HK-2 (cell line): Measurements from ENCODE around the gene KIF6.
A peak's percentile ranks its signal among the peaks of the same experiment; 100 is the strongest.

Experiments used
- DNase-seq: peaks from one replicate; pipeline ENCODE4 v3.0.0-alpha.2; 2018; ENCODE audit not compliant: unreplicated experiment

The KIF6 gene

GRCh38 chr6:39319621-39320362, 405.4 kb downstream of the KIF6 start:
- DNase-seq: no peak

DNA sequence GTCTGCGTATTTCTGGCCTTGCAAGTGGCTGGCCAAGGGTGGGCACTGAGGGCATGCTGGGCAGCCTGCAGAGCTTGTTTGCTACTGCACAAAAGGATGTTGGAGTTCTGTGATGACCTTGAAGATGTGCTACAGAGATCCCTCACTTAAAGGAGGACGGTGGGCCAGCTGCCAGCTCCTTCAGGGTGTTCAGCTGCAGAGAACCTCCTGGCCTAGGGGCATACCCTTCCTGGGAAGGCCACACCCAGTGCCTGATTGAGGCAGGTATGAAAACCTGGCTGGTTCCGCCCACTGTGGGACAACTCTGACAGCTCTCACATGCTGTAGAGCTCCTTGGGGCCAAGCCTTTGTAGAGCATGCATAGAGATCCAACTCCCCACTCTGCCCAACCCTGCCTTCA, 408.0 kb downstream of the KIF6 start:
- no peak for DNase-seq

DNA sequence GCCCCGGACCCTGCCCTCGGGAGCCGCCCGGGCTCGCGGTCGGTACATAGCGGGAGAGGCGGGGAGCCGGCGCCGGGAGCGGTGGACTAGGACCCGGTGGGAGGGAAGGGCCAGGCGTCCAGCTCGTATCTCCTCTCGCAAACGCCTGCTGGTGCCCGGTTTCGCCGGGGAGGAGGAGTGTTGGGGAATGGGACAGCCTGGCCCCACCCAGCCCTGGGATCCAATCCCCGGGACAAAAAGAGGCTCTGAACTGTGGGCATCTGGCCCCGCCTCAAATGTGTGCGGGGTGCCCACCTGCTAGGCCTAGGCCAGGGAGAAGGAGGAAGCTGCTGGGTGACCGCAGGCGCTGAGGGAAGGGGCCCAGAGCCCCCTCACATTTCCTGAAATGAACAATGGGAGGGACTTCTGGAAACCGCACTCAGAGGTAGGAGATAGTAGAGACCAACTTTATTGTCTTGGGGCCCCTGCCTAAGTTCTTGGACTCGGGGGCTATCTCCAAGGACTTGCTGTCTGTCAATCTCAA, 410.9 kb downstream of the KIF6 start, which contains the start of gene KCNK17:
KCNK17 (minus strand) TSS at position 147 of the 523 bp plus-strand sequence; CDS start at position 48, 99 bp downstream.
- DNase-seq: no peak

DNA sequence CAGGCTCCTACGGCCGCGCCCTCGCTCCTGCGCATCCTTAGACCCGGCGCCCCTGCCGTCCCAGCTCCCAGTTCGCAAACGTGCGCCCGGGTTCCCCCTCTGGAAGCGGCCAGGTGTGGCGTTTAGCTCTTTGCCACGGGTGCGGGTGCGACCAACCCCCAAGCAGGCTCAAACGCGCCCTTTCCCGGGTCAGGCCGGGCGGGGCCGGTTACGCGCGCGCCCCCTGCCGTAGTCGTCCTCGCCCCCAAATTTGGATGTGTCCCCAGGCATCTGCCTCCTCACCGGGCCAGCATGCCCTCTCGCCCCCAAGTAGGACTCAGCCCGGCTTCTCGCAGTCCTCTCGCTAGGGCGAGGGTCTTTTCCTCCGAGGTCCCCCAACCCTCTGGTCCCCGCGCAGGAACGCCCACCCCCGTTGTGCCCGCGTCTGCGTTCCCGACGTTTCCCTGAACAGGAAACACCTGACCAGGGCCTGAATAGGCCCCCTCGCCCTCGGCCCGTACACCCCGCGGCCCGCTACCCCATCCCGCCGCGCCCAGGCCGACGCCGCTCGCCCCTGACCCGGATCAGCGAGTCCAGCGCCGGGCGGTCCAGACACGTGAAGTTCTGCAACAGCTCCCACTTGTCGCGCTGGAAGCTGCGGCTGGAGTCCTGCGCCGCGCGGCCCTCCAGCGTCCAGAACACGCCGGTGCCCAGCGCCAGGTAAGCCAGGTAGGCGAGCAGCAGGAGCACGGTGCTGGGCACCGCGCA, 411.5 kb downstream of the KIF6 start:
- no peak for DNase-seq

GRCh38 chr6:39312912-39313525, 412.2 kb downstream of the KIF6 start:
- no peak for DNase-seq

DNA sequence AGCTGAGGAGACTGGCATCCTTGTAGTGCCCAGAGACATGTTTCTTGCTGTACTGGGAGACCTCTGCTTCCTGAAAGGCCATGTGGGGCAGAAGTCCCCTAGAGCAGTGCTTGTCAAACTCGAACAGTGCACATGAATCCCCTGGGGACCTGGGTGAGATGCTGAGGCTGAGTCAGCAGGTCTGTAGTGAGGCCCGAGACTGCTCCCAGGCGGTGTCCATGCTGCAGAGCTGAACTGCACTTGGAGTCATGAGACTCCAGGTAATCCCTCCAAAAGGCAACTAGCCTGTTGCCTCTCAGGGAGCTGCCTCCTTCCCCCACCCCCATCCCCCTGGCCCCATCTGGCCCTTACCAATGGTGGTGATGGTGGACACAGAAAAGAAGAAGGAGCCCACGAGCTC, 414.7 kb downstream of the KIF6 start:
- no peak for DNase-seq

- DNase-seq: peak; percentile 63
Observed at GRCh38 chr6:39309942-39310531, 415.2 kb downstream of the KIF6 start.

DNA sequence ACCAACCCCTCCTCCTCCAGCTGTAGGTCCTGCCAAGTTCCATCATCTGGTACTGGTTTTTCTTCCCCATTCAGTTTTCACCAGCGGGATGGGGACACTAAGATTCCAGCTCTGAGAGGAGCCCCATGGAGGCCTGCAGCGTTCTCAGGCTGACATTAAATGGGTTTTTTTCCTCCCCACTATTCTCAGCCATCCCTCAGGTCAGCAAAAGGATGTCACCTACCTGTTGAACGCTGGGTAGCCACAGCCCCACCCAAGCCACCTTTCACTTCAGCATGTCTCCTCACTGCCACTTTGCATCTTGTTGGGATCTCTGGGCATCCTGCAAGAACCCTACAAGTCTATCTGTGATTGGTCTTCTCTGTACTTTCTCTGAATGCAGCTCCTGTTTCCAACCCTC, 417.7 kb downstream of the KIF6 start:
- DNase-seq: no peak

GRCh38 chr6:39304951-39305350, 420.3 kb downstream of the KIF6 start:
- no peak for DNase-seq

GRCh38 chr6:39303425-39304153, 421.6 kb downstream of the KIF6 start:
- no peak for DNase-seq

DNA sequence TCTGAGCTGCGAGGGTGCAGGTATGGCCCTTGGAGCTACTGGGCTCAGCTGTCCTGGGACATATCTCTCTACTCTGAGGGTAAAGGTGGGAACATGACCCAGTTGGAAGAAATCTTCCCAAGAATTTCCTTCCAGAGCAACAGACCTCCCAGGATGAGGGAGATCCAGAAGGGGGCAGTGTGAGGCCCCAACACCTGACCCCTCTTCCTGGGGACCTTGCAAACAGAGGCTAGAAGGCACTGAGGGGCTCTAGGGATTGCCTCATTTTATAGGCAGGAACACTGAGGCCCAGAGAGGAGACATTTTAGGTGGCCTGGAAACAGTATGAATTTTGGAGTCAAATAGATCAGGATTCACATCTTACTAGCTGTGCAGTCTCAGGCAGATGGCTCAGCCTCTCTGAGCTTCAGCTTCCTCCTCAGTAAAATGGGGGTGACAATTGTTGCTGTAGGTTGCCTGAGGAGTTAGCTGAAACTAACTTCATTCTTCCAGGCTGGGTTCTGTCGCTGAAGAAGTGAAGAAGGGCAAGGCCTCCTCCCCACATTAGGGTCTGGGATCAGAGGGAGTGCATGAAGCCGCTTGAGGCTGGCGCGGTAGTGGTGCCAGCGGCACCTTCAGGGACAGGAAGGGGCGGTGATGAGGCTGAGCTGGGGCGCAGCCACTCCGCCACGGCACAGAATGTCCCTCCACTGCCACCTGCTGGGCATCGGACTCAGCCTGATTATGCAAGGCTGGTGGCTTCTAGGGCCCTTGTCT, 422.4 kb downstream of the KIF6 start:
- peak; percentile 80 for DNase-seq

DNA sequence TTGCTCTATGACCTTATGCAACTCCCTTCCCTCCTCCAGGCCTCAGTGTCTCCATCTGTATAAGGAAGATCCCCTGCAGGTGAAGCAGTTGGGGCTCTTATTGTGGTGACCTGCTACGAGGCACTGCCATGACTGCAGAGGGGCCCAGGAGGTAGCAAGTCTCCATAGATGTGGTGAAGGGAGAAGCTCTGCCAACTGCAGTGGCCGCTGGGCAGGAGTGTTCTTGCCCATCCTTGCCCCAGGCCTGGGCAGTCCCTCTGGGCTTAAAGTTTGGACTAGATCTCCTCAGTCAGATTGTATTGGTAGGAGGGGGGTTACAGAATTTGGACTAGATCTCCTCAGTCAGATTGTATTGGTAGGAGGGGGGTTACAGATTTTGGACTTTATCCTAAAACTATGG, 423.2 kb downstream of the KIF6 start:
- DNase-seq: no peak

- DNase-seq: no peak
Observed at GRCh38 chr6:39301606-39302005, 423.6 kb downstream of the KIF6 start.

- DNase-seq: no peak
Observed at GRCh38 chr6:39300739-39301138, 424.5 kb downstream of the KIF6 start.

DNA sequence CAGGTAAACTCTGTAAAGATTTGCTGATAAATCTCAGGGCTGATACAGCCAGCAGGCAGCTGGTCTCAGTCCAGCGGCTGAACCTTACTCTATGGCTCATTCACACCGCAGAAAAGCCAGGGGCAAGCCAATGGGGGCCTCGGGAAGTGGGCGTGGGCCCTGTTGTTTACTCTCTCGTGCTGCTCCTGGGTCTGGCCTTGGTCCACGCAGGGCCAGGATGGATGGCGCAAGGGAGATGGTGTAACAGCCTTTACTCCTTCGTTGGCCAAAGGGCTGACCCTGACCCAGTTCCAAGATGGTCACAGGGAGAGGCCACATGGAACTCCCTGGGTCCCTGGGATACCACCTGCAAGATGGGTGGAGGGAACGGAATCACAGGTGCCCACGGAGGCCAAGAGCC, 427.1 kb downstream of the KIF6 start:
- DNase-seq: no peak

- no peak for DNase-seq
Observed at GRCh38 chr6:39296745-39297640, 428.2 kb downstream of the KIF6 start.

GRCh38 chr6:39295611-39296011, 429.6 kb downstream of the KIF6 start:
- no peak for DNase-seq

DNA sequence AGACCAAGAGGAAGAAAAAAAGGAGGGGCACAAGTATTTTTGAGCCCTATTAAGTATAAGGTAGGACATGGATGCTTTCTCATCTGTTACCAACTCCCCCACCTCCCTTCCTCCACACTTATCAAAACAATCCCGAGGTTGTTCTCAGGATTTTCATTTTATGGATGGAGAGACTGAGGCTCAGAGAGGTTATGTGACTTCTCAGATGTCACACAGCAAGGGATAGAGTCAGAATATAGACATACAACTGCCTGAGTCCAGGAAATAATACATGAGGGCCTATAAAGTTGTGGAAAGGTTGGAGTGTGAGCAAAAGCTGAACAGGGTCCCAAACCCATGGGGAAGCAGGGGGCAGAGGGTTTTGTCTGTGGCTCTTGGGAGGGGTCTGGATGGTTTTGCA, 430.3 kb downstream of the KIF6 start:
- no peak for DNase-seq

- no peak for DNase-seq
Observed at GRCh38 chr6:39294133-39294532, 431.1 kb downstream of the KIF6 start.

DNA sequence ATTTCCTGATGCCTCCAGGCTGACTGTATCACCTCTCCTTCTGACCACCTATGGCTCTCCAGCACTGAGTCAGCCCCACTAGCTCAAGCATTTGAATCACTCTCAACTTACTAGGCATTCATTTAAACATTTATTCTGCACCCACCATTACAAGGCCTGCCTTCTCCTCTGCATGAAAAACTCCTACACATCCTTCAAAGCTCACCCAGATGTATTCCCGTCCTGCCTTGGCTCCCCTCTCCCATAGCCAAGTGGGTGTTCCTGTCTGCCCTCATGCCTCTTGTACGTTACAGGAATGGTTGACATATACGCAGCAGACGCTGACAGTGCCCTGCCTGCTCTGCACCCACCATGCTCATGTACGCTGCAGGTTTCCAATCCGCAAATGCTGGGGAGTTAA, 432.6 kb downstream of the KIF6 start:
- DNase-seq: no peak
